Neural progenitor cell (in vitro differentiated cells): ENCODE measurements around the gene TTC3. TPM values are rescaled to one million over a fixed set of nuclear protein-coding genes. Genes with fewer than 3 reads are reported as not detected.

Experiments used
- DNase-seq: peaks from one replicate; pipeline ENCODE4 v3.0.0-alpha.2; 2016; ENCODE audit warnings: low spot score
- H2AFZ ChIP-seq: fragments of 200-600 bp; sonication (generic); replicated peaks from 2 replicates; pipeline ENCODE4 v1.6.1; 2016; ENCODE audit warnings: antibody characterized with exemption
- H3F3A ChIP-seq: fragments of 200-600 bp; sonication (generic); 2 replicates; pipeline ENCODE4 v1.6.1; 2016; ENCODE audit warnings: antibody characterized with exemption, low read depth
- H3K27ac ChIP-seq: fragments of 200-600 bp; sonication (generic); 2 replicates; pipeline ENCODE4 v1.5.1; 2016; ENCODE audit warnings: mild to moderate bottlenecking
- H3K27me3 ChIP-seq: fragments of 200-600 bp; sonication (generic); 2 replicates; pipeline ENCODE4 v1.6.1; 2016; ENCODE audit warnings: mild to moderate bottlenecking, moderate library complexity
- H3K36me3 ChIP-seq: fragments of 200-600 bp; sonication (generic); 2 replicates; pipeline ENCODE4 v1.5.1; 2016
- H3K4me1 ChIP-seq: fragments of 200-600 bp; sonication (generic); 2 replicates; pipeline ENCODE4 v1.6.1; 2016; ENCODE audit warnings: mixed run types
- H3K4me2 ChIP-seq: fragments of 200-600 bp; sonication (generic); 2 replicates; pipeline ENCODE4 v1.6.1; 2016
- H3K4me3 ChIP-seq: fragments of 200-600 bp; sonication (generic); 2 replicates; pipeline ENCODE4 v1.5.1; 2016
- H3K79me2 ChIP-seq: fragments of 200-600 bp; sonication (generic); 2 replicates; pipeline ENCODE4 v1.6.1; 2016; ENCODE audit warnings: low read depth
- H3K9ac ChIP-seq: fragments of 200-600 bp; sonication (generic); 2 replicates; pipeline ENCODE4 v1.6.1; 2016
- H3K9me3 ChIP-seq: fragments of 200-600 bp; sonication (generic); 2 replicates; pipeline ENCODE4 v1.5.1; 2016; ENCODE audit warnings: low read depth
- H4K20me1 ChIP-seq: fragments of 200-600 bp; sonication (generic); 2 replicates; pipeline ENCODE4 v1.6.1; 2016; ENCODE audit warnings: low read depth
- H3K27ac Mint-ChIP-seq: 3 replicates; pipeline ENCODE4 v1.8.0; 2021; ENCODE audit warnings: mixed read lengths
- H3K27me3 Mint-ChIP-seq: 2 replicates; pipeline ENCODE4 v1.8.0; 2022; ENCODE audit warnings: low read depth, mild to moderate bottlenecking, inconsistent platforms, moderate library complexity, mixed read lengths; ENCODE audit not compliant: insufficient read depth
- H3K36me3 Mint-ChIP-seq: 3 replicates; pipeline ENCODE4 v1.8.0; 2021; ENCODE audit warnings: mixed read lengths
- H3K4me1 Mint-ChIP-seq: 3 replicates; pipeline ENCODE4 v1.8.0; 2021; ENCODE audit warnings: mixed read lengths
- H3K4me3 Mint-ChIP-seq: 3 replicates; pipeline ENCODE4 v1.8.0; 2021; ENCODE audit warnings: mild to moderate bottlenecking, moderate library complexity, mixed read lengths
- H3K9me3 Mint-ChIP-seq: 3 replicates; pipeline ENCODE4 v1.8.0; 2020; ENCODE audit warnings: mixed read lengths
- CTCF ChIP-seq: fragments of 200-600 bp; sonication (generic); IDR thresholded peaks from 2 replicates; pipeline ENCODE4 v1.5.1; 2017; ENCODE audit warnings: antibody characterized with exemption, mild to moderate bottlenecking
- EZH2 ChIP-seq: fragments of 200-600 bp; sonication (generic); IDR thresholded peaks from 2 replicates; pipeline ENCODE4 v1.6.1; 2017; ENCODE audit warnings: antibody characterized with exemption, mild to moderate bottlenecking, moderate library complexity
- EZH2phosphoT487 ChIP-seq: fragments of 200-600 bp; sonication (generic); IDR thresholded peaks from 2 replicates; pipeline ENCODE4 v1.6.1; 2017; ENCODE audit warnings: antibody characterized with exemption
- total RNA-seq: library from RNA; depleted of rRNA; stranded (reverse); fragments of >200 nt; gene quantifications from 2 replicates; pipeline ENCODE4 v1.2.3, GENCODE V29; 2015; ENCODE audit warnings: low replicate concordance

TTC3 gene
- total RNA-seq, 1 donor from 2014 or later: 135 TPM

DNA sequence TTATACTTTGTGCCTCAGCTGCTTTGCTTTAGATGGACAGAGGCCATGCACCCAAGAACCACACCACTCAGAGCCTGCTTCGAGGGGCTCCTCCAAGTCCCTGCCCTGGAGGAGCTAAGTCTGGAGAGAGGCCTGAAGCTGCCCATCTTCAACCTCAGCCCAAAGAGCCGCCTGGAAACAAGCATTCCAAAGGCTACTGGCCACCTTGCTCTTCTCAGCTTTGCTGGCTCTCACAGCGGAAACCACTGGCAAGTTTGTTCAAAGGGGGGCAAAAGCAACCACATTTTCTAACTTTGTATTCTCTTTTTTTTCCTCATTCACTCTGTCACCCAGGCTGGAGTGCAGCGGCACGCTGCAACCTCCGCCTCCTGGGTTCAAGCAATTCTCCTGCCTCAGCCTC lies 170.9 kb downstream of the TTC3 start:
- Histone ChIP-seq H3K36me3 (no peaks in the 10 kb centered on the region), H3K79me2 (peaks cover 83% of the 10 kb centered on the region), H3K9ac (no peak overlapping the region), H3K27ac (no peak overlapping the region), H3K4me2 (no peak overlapping the region), H2AFZ (no peak overlapping the region), H3K27me3 (no peaks in the 10 kb centered on the region), H3K4me1 (peaks cover 13% of the 10 kb centered on the region), H4K20me1 (peaks cover 14% of the 10 kb centered on the region), H3K9me3 (no peaks in the 10 kb centered on the region), H3F3A (peaks cover 7% of the 10 kb centered on the region), H3K4me3 (no peak overlapping the region)
- DNase-seq: no peak
- Mint-ChIP-seq H3K27ac (no peak overlapping the region), H3K4me3 (no peak overlapping the region), H3K4me1 (peaks cover 17% of the 10 kb centered on the region), H3K36me3 (peaks cover 7% of the 10 kb centered on the region), H3K9me3 (no peaks in the 10 kb centered on the region), H3K27me3 (no peaks in the 10 kb centered on the region)
- no peak for TF ChIP-seq CTCF
- TF ChIP-seq EZH2phosphoT487: no peak
- no peak for TF ChIP-seq EZH2

GRCh38 chr21:37244501-37245095 lies 171.5 kb downstream of the TTC3 start:
- Histone ChIP-seq H3K79me2 (peaks cover 89% of the 10 kb centered on the region), H3K27ac (no peak overlapping the region), H3K36me3 (no peaks in the 10 kb centered on the region), H2AFZ (no peak overlapping the region), H3K9ac (no peak overlapping the region), H3K9me3 (no peaks in the 10 kb centered on the region), H4K20me1 (peaks cover 14% of the 10 kb centered on the region), H3F3A (peaks cover 7% of the 10 kb centered on the region), H3K4me2 (peak overlapping the region; percentile 34), H3K27me3 (no peaks in the 10 kb centered on the region), H3K4me1 (peaks cover 13% of the 10 kb centered on the region), H3K4me3 (no peak overlapping the region)
- H3K27me3 Mint-ChIP-seq: no peaks in the 10 kb centered on the region
- peaks cover 4% of the 10 kb centered on the region for H3K36me3 Mint-ChIP-seq
- H3K4me3 Mint-ChIP-seq: no peak overlapping the region
- no peaks in the 10 kb centered on the region for H3K9me3 Mint-ChIP-seq
- peak overlapping the region; percentile 90 for H3K27ac Mint-ChIP-seq
- H3K4me1 Mint-ChIP-seq: peaks cover 17% of the 10 kb centered on the region
- TF ChIP-seq CTCF (no peak), EZH2phosphoT487 (no peak), EZH2 (no peak)
- DNase-seq: no peak

- H3K4me1 ChIP-seq: peaks cover 13% of the 10 kb centered on the region
- peaks cover 95% of the 10 kb centered on the region for H3K79me2 ChIP-seq
- H3F3A ChIP-seq: peaks cover 7% of the 10 kb centered on the region
- H3K9me3 Mint-ChIP-seq: no peaks in the 10 kb centered on the region
- H2AFZ ChIP-seq: no peak overlapping the region
- H3K9me3 ChIP-seq: no peaks in the 10 kb centered on the region
- H3K27me3 Mint-ChIP-seq: no peaks in the 10 kb centered on the region
- peaks cover 17% of the 10 kb centered on the region for H3K4me1 Mint-ChIP-seq
- H3K27ac ChIP-seq: no peak overlapping the region
- H3K27me3 ChIP-seq: no peaks in the 10 kb centered on the region
- TF ChIP-seq EZH2 (no peak), CTCF (no peak), EZH2phosphoT487 (no peak)
- peak overlapping the region; percentile 34 for H3K4me2 ChIP-seq
- H3K36me3 ChIP-seq: no peaks in the 10 kb centered on the region
- H3K27ac Mint-ChIP-seq: peak overlapping the region; percentile 90
- no peak overlapping the region for H3K4me3 ChIP-seq
- no peak overlapping the region for H3K9ac ChIP-seq
- DNase-seq: no peak
- peaks cover 14% of the 10 kb centered on the region for H4K20me1 ChIP-seq
- H3K4me3 Mint-ChIP-seq: no peak overlapping the region
- peaks cover 4% of the 10 kb centered on the region for H3K36me3 Mint-ChIP-seq
Measured at GRCh38 chr21:37245151-37245550, 172.1 kb downstream of the TTC3 start.
